GM19455 (cell line): ENCODE data around the gene NFKBIL1.
"Not testable (repeated sequence)": the region's sequence is repeated elsewhere in the genome, so short reads cannot be mapped to it uniquely, and the experiment has no call there.

Source experiments
- ATAC-seq: cut with Tn5 transposase; IDR thresholded peaks from one replicate; pipeline ENCODE4 v1.9.1; 2021; ENCODE audit not compliant: unreplicated experiment

NFKBIL1 gene

DNA sequence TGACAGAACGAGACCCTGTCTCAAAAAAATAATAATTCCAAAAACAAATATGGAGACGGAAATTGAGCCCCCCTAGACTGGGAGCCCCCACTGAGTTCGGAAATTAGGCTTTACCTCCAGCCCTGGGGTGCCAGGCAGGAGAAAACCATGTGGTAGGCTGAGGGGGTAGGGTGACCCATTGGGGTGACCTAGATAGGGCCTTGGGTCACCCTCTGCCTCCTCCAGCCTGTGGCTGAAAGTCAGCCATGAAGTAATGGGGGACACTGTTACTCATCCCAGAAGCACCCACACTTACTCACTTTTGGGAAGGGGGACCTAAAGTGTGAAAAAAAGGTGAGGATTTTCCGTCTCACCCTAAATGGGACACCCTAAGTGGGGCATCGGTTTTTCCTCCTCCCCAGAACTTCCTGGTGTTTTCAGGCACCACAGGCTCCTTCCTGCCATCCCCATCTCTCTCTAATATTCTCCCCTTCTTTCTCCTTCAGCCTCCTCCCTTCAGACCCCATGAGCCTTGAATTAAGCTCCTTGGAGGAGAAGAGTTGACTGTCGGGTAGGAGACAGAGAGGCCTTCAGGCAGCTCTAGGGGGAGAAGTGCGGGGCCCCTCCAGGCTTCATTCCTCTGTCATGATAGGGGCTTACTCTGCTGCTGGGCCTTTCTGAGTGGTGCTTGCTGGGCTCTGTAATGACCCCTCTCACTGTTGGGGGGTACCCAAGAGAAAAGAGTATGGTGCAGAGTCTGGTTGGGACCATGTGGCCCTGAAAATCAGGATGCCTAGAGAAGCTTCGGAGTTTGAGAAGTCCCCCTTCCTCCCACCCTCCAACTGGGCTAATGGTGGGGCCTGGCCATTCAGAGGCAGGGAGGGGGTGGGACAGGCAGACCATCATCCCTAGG is 32.4 kb downstream of the NFKBIL1 start:
- no peak for ATAC-seq

DNA sequence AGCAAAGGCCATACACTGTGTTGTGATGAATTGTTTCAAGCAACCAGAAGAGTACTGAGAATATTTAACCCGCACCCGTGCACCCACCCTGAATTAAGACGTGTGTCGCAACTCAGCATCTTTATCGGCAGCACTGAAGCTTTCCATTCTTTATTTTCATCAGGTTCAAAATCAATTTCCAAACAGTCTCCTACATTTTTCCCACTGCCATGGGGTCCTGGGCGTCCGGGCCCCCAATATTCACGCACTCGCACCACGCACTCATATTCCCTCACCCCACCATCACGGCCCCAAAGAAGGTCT is 33.0 kb downstream of the NFKBIL1 start:
- no peak for ATAC-seq

DNA sequence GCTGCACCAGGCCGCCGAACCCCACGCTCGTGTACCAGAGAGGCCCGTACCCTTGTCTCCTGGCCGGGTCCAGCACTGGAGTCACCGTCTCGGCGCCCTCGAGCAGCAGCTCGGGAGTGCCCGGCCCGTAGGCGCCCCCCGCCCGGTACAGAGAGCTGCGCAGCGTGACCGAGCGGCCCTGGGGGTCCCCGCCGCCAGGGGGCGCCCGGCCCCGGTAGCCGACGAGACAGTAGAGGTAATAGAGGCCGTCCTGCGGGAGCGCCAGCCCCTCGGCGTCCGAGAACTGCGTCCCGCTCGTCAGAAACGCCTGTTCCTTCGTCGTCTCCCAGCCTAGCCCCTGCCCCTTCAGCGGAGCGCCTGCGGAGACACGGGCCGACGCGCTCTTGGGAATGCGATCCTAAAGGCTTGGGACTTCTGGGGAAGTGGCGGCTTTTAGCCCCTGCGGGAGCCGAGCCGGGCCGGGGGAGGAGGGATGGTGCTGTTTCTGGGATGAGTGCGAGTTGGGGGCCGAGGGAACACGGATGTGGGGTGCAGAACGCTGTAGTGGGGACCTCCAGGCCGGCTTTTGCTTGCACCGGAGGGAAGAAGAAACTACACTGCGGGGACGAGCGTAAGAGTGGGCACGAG is 33.5 kb downstream of the NFKBIL1 start:
- no peak for ATAC-seq

DNA sequence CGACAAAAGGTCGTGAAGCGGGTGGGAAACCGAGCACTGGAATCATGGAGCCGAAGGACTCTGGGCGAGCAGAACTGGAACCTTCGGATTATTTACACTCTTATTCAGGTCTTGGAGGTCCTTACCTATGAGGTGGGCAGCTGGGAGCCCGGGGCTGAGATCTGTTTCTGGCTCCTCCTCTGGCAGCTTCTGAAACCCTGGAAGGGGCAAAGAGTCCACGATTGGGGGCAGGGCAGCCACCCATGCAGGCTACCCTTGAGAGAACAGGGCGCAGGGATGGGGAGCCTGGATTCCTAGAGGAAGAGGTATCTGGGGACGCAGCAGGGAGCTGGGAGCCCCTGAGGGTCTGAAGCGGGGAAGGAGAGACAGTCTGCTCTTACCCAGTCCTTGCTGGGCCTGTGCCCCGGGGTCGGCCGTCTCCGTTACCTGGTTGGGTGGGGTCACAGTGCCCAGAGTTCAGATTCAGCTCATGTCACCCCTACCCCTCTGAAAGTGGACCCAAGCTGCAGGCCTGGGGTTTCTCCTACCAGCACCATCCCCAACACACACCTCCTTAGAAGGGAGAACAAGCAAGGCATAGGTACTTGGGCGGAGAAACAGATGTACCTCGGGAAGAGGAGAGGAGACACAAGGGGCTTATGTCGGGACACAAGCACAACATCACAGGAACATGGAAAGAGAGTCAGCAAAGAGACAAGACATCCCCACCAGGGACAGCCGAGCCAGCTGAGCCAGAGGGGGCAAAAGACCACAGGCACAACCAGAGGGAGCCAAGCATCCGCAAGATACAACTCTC is 34.2 kb downstream of the NFKBIL1 start:
- ATAC-seq, result no peak

DNA sequence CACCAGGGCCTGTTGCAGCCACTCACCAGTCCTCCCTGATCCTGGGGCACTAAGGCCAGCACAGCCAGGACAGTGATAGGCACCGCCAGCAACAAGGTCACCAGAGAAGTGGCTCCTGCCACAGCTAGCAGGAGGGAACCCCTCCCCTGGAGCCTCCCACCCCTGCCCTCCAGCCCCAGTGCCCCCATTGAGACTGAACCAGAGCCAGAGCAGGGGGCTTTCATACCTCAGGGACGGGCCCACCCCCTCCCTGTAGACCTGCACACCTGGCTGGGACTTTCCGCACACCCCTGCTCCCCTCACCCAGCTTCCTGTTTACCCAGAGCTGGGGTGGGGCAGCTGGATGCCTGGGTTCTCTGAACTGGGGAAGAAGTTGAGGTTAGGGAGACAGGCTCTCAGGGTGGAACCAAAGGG is 34.8 kb downstream of the NFKBIL1 start, which contains the start of gene LTB:
LTB (minus strand) TSS at position 195 of the 414 bp plus-strand sequence; CDS start at position 188, 7 bp downstream.
- no peak for ATAC-seq

DNA sequence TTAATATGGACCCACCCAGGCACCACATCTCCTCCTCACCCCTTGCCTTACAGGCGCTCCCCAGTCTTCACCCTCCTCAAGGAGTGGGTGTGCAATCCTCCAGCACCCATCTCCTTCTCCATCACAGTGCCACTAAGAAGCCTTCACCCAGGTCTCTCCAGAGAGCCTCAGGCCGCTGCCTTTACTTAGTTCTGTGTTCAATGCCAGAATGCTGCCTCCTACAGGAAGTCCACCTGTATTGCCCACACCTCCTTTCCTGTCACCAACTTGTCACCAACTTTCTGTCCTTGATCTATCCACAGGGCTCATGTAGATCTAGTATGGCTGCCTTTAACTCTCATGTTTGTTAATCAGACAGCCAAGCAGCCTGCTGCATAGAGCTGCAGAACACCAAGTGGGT is 38.1 kb downstream of the NFKBIL1 start:
- ATAC-seq, result no peak

DNA sequence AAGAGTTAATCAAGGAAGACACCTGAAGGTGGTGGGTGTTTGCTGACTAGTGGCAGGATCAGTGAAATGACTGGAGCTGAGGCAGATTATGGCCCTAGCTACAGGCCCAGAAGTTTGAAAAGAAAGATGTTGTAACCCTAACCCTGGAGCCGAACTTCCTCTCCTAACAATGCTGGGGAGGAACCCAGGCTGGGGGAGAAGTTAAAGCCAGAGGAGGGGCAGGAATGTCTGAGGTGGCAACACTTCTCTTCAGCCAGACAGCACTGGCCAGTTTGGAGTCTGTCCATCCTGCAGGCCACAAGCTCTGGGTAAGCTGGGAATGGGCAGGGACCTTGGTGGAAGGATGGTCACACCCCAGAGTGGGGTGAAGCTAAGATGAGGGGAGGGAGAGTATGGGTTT is 38.6 kb downstream of the NFKBIL1 start, which contains the start of gene LST1:
LST1 (plus strand) TSS at position 270 of the 400 bp plus-strand sequence. CDS start 1,023 bp downstream, outside the sequence.
- no peak for ATAC-seq

DNA sequence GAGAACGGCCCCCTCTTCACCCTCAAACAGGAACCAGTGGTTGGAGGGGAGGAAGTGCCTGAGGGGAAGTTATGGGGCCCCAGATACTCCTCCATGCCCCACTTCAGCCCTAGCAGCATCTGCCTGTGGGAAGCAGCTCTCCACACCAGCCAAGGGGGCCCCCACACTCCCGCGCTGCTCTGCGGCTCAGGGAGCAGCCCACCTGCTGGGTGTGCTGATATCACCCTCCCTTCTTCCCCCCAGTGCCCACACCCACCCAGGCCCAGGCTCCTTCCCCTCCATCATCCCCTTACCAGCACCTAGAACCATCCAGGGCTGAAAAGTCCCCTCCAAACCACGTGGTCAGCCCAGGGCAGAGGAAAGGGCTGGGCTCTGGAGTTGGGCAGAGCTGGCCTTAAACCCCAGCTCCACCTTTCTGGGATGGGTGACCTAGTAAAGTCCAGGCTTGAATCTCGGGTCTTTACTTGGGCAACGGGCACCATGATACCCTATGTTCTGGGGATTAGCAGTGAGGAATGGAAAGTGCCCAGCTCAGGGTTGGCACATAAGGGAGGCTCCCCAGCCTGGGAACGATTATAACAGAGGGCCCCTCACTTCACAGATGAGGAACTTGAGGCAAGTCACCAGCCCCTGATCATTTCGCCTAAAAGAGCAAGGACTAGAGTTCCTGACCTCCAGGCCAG is 39.3 kb downstream of the NFKBIL1 start:
- ATAC-seq, result no peak

DNA sequence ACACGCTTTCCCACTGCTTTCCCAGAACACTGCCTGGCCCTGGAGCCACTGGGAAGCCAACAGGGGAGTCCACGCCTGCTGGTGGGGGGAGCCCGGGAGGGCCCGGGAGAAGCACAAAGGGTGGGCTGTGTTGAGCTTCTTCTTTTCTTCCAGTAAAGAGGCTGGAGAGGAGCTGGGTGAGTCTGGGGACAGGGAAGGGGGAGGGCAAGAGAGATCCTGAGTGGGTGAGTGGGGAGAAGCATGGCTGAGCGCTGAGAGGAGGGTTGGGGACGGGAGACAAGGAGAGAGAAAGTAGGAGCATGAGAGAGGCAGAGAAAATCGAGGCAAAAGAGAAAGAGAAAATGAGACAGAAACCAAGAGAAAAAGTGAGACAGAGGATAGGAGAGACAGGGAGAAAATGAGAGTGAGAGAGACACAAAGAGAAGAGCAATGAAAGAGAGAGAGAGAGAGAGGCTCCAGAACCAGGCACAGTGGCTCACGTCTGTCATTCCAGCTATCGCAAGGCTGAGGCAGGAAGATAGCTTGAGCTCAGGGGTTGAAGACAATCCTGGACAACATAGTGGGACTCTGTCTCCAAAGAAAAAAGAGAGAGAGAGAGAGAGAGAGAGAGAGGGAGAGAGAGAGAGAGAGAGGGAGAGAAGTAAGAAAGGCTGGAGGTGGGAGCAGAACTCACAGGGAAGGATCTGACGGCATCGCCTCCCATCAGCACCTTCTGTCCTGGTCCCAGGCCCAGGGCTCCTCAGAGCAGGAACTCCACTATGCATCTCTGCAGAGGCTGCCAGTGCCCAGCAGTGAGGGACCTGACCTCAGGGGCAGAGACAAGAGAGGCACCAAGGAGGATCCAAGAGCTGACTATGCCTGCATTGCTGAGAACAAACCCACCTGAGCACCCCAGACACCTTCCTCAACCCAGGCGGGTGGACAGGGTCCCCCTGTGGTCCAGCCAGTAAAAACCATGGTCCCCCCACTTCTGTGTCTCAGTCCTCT is 40.7 kb downstream of the NFKBIL1 start:
- ATAC-seq, result no peak

DNA sequence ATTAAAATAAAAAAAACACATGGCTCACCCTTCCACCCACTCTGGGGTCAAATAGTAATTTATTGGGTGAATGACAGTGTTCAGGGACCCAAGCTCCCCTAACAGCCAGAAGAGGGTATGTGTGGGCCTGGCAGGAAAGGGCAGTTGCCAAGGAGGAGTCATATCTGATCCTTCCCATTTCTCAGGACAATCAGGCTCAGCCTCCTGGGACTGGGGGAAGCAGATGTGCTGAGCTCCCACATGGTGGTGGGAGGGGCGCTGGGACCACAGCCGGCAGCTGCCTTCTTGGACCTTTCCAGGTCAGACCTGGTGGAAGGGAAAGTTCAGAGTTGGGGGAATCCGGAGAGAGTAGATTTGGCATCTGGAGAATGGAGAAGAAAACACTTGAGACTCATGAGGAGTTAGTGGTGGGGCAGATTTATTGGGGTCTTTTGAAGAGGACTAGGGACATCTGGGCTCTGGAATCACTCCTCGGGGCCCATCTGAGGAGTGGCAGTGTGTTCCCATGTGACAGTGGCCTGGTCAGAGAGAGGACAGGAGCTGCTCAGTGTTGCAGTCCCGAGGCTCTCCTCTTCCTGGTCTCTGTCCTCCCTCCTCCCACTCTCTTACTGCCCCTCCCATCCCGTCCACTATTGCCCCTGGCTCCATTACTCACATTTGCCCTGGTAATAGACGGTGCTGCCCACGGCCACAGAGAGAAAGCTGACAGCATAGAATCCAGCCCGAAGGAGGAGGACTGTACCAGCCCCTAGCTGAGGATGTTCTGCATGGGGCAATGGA is 41.7 kb downstream of the NFKBIL1 start:
- ATAC-seq, result no peak

DNA sequence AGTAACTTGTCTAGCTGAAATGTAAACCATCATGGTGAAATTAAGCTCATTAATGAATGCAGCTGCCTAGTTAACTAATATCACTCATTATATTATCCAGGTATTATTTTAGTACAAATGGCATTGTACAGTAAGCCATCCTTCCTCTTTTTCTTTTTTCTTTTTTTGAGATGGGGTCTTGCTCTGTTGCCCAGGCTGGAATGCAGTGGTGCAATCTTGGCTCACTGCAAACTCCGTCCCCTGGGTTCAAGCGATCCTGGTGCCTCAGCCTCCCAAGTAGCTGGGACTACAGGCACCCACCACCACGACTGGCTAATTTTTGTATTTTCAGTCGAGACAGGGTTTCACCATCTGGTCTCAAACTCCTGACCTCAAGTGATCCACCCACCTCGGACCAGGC is 43.3 kb downstream of the NFKBIL1 start:
- ATAC-seq, result not testable (repeated sequence)

DNA sequence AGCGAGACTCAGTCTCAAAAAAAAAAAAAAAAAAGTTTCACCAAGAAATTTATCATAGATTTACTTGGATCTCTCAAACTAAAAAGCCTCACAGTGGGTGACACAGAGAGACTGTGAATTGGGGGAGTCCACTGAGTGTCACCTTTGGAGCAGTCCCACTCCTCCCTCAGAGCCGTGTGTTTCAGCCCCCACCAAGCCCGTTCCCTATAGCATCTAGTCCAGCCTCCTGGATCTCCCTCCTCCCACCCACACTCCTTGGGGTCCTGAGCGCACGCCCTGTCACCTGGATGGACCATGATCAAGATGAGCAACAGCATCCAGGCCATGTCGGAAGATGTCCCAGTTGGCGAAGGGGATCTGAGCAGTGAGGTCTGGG is 45.0 kb downstream of the NFKBIL1 start:
- no peak for ATAC-seq

DNA sequence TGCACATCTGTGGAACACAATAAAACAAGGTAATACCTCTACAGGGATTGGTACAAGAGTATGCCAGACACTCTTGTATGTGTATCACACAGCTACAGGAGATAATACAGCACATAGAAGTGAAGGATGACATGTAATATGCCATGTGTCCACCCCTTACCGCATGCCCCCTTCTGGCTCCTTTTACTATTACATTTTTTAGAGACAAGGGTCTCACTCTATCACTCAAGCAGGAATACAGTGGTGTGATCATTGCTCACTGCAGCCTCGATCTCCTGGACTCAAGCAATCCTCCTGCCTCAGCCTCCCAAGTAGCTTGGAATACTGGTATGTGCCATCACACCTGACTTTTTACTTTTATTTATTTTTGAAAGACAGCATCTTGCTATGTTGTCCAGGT is 49.6 kb downstream of the NFKBIL1 start:
- ATAC-seq, result no peak

DNA sequence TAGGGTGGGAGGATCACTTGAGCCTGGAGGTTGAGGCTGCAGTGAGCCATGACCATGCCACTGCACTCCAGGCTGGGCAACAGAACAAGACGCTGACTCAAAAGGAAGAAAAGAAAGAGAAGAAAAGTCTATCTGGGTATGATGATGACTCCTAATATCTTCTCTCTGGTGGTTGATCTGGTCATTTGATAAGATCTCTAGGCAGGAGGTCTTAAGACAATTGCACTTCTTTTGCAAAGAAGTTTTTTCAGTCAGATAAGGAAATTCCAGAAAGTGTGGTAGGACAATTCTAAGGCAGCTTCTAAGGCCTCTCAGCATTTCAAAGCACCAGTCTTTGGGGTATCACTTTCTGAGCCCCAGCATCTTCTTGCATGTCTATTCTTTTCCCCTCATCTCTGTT is 59.9 kb downstream of the NFKBIL1 start:
- ATAC-seq, result no peak
